HG02885 (cell line): ENCODE measurements around the gene PMIS2.

Source experiments
- ATAC-seq: cut with Tn5 transposase; IDR thresholded peaks from one replicate; pipeline ENCODE4 v1.9.1; 2021; ENCODE audit warnings: mild to moderate bottlenecking; ENCODE audit not compliant: unreplicated experiment, poor library complexity

PMIS2 gene

DNA sequence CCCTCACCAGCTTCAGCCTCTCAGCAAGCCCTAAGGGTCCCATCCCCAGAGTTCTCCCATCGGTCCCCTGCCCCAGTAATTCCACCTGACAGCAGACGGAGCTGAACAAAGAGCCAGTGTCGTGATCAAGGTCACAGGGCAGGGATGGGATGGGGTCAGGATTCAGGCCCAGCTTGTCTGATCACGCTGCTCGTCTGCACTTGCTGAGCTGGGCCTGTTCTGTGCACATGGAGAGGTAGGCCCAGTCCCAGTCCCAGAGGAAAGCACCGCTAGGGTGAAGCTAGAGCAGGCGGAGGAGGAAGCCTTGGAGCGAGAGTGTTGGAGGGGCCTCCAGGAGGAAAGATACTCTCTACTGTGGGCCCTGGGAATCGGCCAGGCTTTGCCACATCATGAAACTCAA, 35.7 kb downstream of the PMIS2 start:
- ATAC-seq = no peak

DNA sequence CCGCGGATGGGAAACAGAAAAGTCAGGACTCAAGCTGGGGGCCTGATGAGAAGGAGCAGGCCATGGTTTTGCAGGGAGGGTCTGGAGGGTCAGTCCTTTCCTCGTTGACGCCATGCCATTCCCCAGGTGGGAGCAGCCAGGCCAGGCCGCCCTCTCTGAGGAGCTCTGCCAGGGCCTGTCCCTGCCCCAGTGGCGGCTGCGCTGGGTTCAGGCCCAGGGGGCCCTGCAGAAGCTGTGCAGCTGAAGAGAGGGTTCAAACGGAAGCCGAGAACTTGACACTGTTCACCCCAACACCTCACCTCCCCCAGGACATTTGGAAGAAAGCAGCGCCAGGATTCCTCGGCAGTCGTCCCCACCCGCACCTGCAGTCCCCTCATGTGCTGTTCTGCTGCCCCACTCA, 36.8 kb downstream of the PMIS2 start:
- ATAC-seq = no peak

DNA sequence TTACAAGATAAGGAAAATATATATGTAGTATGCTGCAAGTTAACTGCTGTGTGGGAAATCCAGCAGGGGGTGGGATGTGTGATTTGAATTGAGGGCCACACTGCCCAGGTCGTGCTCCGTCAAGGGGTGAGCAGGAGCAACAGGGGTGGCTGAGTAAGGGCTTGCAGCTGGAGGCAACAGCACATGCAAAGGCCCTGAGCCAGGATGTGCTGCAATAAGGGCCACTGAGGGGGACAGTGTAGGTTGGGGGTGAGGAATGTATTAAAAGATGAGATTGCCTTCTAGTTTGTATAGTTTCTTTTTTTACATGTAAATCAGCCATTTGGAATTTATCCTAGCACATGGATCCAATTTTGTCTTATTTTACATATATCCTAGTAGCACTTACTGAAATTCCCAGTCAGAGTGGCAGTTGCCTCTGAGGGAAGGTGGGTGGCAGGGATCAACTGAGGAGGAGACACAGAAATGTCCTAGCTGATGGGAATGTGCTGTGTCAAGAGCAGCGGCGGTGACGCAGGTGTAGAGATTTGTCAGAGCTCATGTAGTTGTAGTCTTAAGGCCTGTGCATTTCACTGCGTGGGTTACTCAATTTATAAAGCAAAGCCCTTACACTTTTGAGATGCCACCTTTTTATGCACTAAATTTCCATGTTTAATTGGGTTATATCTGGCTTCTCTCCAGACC, 37.5 kb downstream of the PMIS2 start:
- ATAC-seq = no peak

DNA sequence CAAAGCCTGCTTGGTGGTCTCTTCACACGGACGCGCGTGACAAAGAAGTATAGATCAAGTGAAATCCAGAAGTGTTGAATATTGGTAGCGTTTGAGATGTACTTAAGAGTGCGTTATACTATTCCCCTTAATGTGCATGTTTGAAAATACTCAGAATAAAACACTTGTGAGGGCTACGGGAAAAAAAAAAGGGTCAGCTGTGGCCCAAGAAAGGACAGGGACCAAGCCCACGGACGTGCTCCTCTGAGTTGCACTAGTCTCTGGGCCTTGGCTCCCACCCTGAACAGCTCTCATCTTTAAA, 42.2 kb downstream of the PMIS2 start:
- no peak for ATAC-seq

DNA sequence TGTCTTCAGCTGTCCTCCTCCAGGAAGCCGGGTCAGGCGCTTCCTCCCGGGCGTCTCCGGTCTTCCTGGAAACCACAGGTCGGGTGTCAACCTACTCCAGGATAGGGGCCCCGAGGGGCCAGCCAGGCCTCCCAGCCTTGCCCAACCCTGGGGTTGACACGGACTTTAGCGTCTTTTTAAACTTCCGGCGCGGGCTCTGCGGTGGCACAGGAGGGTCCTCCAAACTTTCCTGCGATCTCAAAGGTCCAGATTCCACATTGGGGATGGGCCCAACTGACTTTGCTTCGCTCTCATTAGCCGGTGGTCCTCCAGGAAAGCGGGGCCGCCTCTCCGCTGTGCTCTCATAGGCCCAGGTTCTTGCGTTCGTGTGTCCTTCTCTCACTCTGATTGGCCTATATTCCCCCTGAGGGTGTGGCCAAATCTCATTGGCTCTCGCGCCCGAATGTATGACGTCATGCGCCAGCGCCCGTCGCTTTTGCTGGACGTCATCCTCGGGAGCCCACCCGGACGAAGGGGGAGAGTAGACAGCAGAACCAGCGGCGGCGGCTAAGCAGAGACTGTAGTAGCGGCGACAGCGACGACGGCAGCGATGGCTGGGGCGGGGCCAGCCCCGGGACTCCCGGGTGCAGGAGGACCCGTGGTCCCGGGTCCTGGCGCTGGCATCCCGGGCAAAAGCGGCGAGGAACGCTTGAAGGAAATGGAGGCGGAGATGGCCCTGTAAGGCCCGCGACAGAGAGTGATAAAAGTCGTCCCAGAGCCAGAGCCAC, 42.8 kb downstream of the PMIS2 start, which contains the start of gene RBM42:
RBM42 (plus strand) TSS at position 472 of the 767 bp plus-strand sequence; CDS start at position 590, 118 bp downstream.
- ATAC-seq = peak; percentile 98

DNA sequence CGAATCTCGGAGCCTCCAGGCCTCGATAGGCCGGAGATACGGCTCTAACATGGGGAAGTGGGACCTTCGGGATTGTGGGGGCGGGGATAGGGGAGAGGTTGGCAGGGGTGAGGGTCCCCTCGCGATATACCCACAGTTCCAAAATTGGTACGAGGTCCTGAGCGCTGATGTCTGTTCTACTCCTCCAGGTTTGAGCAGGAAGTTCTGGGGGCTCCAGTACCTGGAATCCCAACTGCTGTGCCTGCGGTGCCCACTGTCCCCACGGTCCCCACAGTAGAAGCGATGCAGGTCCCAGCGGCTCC, 43.3 kb downstream of the PMIS2 start:
- no peak for ATAC-seq

DNA sequence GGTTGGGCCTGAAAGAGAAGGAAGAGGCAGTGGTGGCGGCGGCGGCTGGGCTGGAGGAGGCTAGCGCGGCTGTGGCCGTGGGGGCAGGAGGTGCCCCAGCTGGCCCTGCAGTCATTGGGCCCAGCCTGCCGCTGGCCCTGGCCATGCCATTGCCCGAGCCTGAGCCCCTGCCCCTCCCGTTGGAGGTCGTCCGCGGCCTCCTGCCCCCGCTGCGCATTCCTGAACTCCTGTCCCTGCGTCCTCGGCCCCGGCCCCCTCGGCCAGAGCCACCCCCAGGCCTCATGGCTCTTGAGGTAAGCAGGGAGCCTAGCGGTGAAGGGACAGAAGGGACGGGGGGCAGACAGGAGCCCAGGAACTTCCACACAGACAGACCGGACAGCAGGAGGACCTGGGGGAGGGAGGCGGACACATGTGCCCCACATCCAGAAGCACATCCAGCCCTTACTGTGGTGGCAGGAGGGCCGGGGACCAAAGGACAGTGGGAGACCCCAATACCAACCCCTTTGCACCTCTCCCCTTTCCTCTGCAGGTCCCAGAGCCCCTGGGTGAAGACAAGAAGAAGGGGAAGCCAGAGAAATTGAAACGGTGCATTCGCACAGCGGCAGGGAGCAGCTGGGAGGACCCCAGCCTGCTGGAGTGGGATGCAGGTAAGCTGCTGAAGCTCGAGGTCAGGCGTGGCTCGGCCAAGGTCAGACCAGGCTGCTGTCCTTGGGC, 47.9 kb downstream of the PMIS2 start:
- ATAC-seq = no peak

DNA sequence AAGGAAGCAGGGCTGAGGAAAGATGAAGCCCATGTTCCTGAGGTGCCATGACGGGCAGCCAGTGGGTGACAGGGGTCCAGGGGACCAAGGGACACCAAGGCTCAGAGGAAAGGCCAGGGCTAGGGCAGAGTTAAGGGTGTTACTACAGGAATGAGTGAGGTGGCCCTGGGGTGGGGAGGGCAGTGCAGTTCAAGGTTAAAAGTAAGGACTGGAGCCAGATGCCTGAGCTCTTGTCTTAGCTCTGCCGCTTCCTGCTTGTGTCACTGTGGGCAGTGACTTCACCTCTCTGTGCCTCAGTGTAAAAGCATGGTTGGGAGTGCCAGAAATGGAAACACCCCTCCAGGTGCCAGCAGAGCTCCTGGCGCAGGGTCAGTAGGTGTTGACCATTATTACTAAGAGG, 50.7 kb downstream of the PMIS2 start:
- no peak for ATAC-seq
